ENCODE results near the gene RCE1. TPM values are rescaled to one million over a fixed set of nuclear protein-coding genes. Genes with fewer than 3 reads are reported as not detected.

The RCE1 gene
- total RNA-seq, 4 donors from 2014 or later, result 32.2 to 54.4 (median 42.8) TPM

DNA sequence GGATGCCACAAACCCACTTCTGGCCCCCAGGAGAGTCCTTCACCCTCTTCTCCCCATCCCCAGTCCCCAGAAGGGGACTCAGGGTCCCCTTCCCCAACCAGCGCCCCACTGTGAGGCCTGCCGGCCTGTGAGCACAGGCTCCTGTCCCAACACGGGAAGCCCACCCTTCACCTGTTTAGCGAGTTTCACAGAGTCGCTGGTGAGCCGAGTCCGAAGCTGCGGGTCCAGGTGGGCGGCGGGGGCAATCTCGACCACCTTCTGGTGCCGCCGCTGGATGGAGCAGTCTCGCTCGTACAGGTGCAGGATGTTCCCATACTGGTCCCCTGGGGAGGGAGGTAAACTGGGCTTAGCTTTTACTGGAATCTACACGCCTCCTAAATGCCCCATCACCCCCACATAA, 26.9 kb downstream of the RCE1 start:
- Histone ChIP-seq H3K36me3 (peaks cover 14% of the 10 kb centered on the region), H3K27ac (no peak overlapping the region), H3K4me1 (no peaks in the 10 kb centered on the region), H3K27me3 (no peaks in the 10 kb centered on the region), H3K9me3 (no peaks in the 10 kb centered on the region), H3K4me3 (no peak overlapping the region)
- no peak for DNase-seq (ENCODE audit: low spot score in 2 of 2)
- WGBS, result 95% methylated on average over 16 of the region's 16 CpGs
- TF ChIP-seq POLR2A (IDR thresholded peaks at IDR 0.05), result no peak

- WGBS, result 95% methylated on average over 36 of the region's 39 CpGs
- no peaks in the 10 kb centered on the region for H3K27me3 ChIP-seq
- H3K4me1 ChIP-seq, result no peaks in the 10 kb centered on the region
Measured at GRCh38 chr11:66870616-66871520, 27.6 kb downstream of the RCE1 start.

DNA sequence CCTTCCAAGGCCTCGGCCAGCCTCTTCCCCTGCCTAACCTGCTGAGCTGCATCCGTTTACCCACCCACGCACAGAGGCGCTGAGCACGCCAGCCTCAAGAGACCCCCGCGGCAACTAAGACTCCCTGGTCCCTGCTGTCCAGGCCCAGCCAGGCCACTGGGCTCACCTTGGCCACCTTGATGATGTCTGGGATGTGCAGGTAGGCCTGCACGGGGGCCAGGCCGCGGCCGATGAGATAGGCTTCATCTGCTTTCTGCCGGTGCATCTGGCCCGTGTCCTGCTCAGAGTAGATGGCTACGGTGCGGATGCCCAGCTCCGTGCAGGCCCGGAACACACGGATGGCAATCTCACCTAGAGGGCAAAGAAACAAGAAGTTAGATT, 28.3 kb downstream of the RCE1 start:
- WGBS, result 96% methylated on average over 10 of the region's 18 CpGs
- TF ChIP-seq, protein P1, sequence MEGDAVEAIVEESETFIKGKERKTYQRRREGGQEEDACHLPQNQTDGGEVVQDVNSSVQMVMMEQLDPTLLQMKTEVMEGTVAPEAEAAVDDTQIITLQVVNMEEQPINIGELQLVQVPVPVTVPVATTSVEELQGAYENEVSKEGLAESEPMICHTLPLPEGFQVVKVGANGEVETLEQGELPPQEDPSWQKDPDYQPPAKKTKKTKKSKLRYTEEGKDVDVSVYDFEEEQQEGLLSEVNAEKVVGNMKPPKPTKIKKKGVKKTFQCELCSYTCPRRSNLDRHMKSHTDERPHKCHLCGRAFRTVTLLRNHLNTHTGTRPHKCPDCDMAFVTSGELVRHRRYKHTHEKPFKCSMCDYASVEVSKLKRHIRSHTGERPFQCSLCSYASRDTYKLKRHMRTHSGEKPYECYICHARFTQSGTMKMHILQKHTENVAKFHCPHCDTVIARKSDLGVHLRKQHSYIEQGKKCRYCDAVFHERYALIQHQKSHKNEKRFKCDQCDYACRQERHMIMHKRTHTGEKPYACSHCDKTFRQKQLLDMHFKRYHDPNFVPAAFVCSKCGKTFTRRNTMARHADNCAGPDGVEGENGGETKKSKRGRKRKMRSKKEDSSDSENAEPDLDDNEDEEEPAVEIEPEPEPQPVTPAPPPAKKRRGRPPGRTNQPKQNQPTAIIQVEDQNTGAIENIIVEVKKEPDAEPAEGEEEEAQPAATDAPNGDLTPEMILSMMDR (IDR thresholded peaks at IDR 0.05), result no peak
- TF ChIP-seq POLR2A (IDR thresholded peaks at IDR 0.05), result no peak
- no peak for TF ChIP-seq POLR2AphosphoS5 (IDR thresholded peaks at IDR 0.05)
- no peak for TF ChIP-seq EP300 (IDR thresholded peaks at IDR 0.05)
- no peak overlapping the region for H3K27ac ChIP-seq

More at GRCh38 chr11:66870616-66871520, 27.6 kb downstream of the RCE1 start:
- Histone ChIP-seq H3K9me3 (no peaks in the 10 kb centered on the region), H3K27ac (no peak overlapping the region), H3K36me3 (peaks cover 14% of the 10 kb centered on the region), H3K4me3 (no peak overlapping the region)
- TF ChIP-seq POLR2A (IDR thresholded peaks at IDR 0.05), result no peak
- TF ChIP-seq EP300 (IDR thresholded peaks at IDR 0.05), result no peak
- TF ChIP-seq, protein P1 (IDR thresholded peaks at IDR 0.05), result no peak
- no peak for TF ChIP-seq POLR2AphosphoS5 (IDR thresholded peaks at IDR 0.05)
- DNase-seq (ENCODE audit: low spot score in 2 of 2), result no peak

GRCh38 chr11:66874232-66874631, 31.0 kb downstream of the RCE1 start:
- no peaks in the 10 kb centered on the region for H3K27me3 ChIP-seq
- no peak for TF ChIP-seq POLR2A (IDR thresholded peaks at IDR 0.05)
- H3K9me3 ChIP-seq, result no peaks in the 10 kb centered on the region
- no peak for DNase-seq (ENCODE audit: low spot score in 2 of 2)
- 83% methylated on average over 6 of the region's 6 CpGs for WGBS
- peaks cover 11% of the 10 kb centered on the region for H3K36me3 ChIP-seq
- no peak overlapping the region for H3K27ac ChIP-seq
- peaks cover 15% of the 10 kb centered on the region for H3K4me1 ChIP-seq
- H3K4me3 ChIP-seq, result no peak overlapping the region

More for the DNA sequence above, 28.3 kb downstream of the RCE1 start:
- H3K4me1 ChIP-seq, result no peaks in the 10 kb centered on the region
- no peak for DNase-seq (ENCODE audit: low spot score in 2 of 2)
- H3K9me3 ChIP-seq, result no peaks in the 10 kb centered on the region
- no peaks in the 10 kb centered on the region for H3K27me3 ChIP-seq
- H3K36me3 ChIP-seq, result peaks cover 14% of the 10 kb centered on the region
- no peak overlapping the region for H3K4me3 ChIP-seq

- H3K4me1 ChIP-seq, result peaks cover 21% of the 10 kb centered on the region
- no peak for DNase-seq (ENCODE audit: low spot score in 2 of 2)
- H3K9me3 ChIP-seq, result no peaks in the 10 kb centered on the region
- WGBS, result 88% methylated on average over 13 of the region's 13 CpGs
- TF ChIP-seq, protein P1 (IDR thresholded peaks at IDR 0.05), result no peak
- no peak for TF ChIP-seq POLR2A (IDR thresholded peaks at IDR 0.05)
- no peak for TF ChIP-seq POLR2AphosphoS5 (IDR thresholded peaks at IDR 0.05)
- no peak overlapping the region for H3K27ac ChIP-seq
- no peaks in the 10 kb centered on the region for H3K27me3 ChIP-seq
- no peak overlapping the region for H3K4me3 ChIP-seq
- peaks cover 10% of the 10 kb centered on the region for H3K36me3 ChIP-seq
Measured at GRCh38 chr11:66875378-66875777, 32.1 kb downstream of the RCE1 start.

- no peaks in the 10 kb centered on the region for H3K36me3 ChIP-seq
- DNase-seq (ENCODE audit: low spot score in 2 of 2), result no peak
- no peak overlapping the region for H3K4me3 ChIP-seq
- peaks cover 44% of the 10 kb centered on the region for H3K4me1 ChIP-seq
- WGBS, result 71% methylated on average over 9 of the region's 9 CpGs
- H3K9me3 ChIP-seq, result no peaks in the 10 kb centered on the region
- TF ChIP-seq EP300 (IDR thresholded peaks at IDR 0.05), result no peak
- no peak for TF ChIP-seq POLR2A (IDR thresholded peaks at IDR 0.05)
- H3K27me3 ChIP-seq, result no peaks in the 10 kb centered on the region
- no peak overlapping the region for H3K27ac ChIP-seq
Measured at GRCh38 chr11:66877588-66878385, 34.5 kb downstream of the RCE1 start.

Data from suprapubic skin (tissue), 4 donors.